GM10248 (cell line): ENCODE results near the gene TIAL1.

Source experiments
- CTCF ChIA-PET: fragments of 300-600 bp; sonication (Branson Sonifier 250); formaldehyde crosslinking; extraction: SDS; loops from one replicate; lab custom pipeline; 2021; ENCODE audit warnings: antibody characterized with exemption; lab: Yijun Ruan, JAX
- POLR2A ChIA-PET: fragments of 350-650 bp; sonication (Branson Sonifier 250); formaldehyde crosslinking; extraction: SDS; loops from one replicate; lab custom pipeline; 2020; ENCODE audit warnings: antibody characterized with exemption; lab: Yijun Ruan, JAX
- DNase-seq: peaks from one replicate; pipeline ENCODE4 v3.0.0; 2012; ENCODE audit errors: extremely low spot score
- CTCF ChIP-seq: IDR thresholded peaks from 2 replicates; pipeline ENCODE4 v1.5.1; 2012; ENCODE audit warnings: mild to moderate bottlenecking, low read depth; ENCODE audit errors: extremely low read depth, missing control alignments, control extremely low read depth

Gene TIAL1

GRCh38 chr10:119608316-119609155 lies 11.8 kb upstream of the TIAL1 start:
- POLR2A ChIA-PET: no interaction called here
- DNase-seq: peak; percentile 40
- peak; percentile 66 for TF ChIP-seq CTCF
- CTCF ChIA-PET: interaction anchor here (0.7 to 1.7 kb wide), 11 partner anchors 8 to 734 kb away, joined by 3 to 7 read pairs (median 4); no protein-coding TSS in a partner anchor

DNA sequence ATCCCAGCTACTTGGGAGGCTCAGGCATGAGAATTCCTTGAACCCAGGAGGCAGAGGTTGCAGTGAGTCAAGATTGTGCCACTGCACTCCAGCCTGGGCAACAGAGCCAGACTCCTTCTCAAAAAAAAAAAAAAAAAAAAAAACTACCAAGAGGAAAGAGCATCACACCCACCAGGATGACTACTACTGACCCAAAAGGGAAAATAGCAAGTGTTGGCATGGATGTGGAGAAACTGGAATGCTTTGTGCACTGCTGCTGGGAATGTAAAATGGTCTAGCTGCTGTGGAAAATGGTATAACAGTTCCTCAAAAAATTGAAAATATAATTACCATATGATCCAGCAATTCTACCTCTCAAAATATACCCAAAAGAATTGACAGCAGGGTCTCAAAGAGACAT lies 7.7 kb upstream of the TIAL1 start:
- ChIA-PET POLR2A (interaction anchor here (0.7 kb wide), 1 partner anchor 57 kb away, joined by 4 read pairs; no protein-coding TSS in a partner anchor), CTCF (interaction anchor here (1.3 to 2.7 kb wide), 2 partner anchors 8 to 12 kb away, joined by 4 to 19 read pairs; no protein-coding TSS in a partner anchor)
- TF ChIP-seq CTCF: no peak
- DNase-seq: no peak

DNA sequence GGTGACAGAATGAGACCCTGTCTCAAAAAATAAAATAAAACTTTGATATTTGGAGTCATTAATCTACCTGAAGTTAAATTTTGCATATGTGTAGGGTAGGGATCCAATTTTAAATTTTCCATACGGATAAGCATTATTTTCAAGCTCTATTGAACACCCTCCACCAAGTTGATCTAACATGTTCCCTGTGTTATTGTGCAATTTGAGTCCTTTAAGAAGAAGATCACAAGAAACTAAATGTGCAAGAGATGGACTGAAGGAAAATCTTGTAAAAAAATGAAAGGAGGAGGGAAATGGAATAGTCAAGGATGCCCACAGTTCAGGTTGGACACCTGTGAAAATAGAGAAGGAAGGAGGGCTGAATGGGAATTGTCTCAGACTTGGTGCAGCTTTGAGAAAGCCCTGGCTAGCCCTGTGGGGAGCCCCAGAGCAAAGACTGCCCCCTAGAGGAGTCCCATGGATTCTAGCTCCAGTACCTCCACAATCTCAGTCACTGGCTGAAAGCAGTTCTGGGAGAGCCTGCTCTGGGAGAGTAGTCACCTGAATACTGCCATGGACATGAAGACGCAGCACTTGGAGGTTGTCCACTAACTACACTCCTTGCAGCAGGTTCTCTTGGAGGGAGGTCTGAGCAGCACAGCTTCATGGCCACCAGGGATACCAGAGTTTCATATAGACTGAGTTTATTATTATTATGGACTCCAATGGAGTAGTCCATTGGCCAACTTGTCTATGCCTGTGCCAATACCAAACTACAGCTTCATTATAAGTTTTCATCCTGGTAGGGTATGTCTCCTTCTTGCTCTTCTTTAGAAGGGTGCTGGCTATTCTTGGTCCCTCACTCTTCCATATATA lies 5.7 kb upstream of the TIAL1 start:
- peak; percentile 43 for DNase-seq
- peak; percentile 59 for TF ChIP-seq CTCF
- ChIA-PET CTCF (interaction anchor here (0.5 to 3.1 kb wide), 19 partner anchors 10 to 442 kb away, joined by 3 to 19 read pairs (median 4); partner anchors contain the start of genes GRK5 and RGS10), POLR2A (interaction anchor here (0.6 kb wide), 1 partner anchor 85 kb away, joined by 4 read pairs; no protein-coding TSS in a partner anchor)

GRCh38 chr10:119598397-119598796 lies 1.6 kb upstream of the TIAL1 start:
- no peak for TF ChIP-seq CTCF
- ChIA-PET POLR2A (interaction anchor here (1.7 to 1.9 kb wide), 2 partner anchors 52 to 104 kb away, joined by 4 to 5 read pairs; partner anchors contain the start of gene BAG3), CTCF (interaction anchor here (1.7 to 1.8 kb wide), 2 partner anchors 10 to 400 kb away, joined by 6 read pairs; no protein-coding TSS in a partner anchor)
- no peak for DNase-seq

DNA sequence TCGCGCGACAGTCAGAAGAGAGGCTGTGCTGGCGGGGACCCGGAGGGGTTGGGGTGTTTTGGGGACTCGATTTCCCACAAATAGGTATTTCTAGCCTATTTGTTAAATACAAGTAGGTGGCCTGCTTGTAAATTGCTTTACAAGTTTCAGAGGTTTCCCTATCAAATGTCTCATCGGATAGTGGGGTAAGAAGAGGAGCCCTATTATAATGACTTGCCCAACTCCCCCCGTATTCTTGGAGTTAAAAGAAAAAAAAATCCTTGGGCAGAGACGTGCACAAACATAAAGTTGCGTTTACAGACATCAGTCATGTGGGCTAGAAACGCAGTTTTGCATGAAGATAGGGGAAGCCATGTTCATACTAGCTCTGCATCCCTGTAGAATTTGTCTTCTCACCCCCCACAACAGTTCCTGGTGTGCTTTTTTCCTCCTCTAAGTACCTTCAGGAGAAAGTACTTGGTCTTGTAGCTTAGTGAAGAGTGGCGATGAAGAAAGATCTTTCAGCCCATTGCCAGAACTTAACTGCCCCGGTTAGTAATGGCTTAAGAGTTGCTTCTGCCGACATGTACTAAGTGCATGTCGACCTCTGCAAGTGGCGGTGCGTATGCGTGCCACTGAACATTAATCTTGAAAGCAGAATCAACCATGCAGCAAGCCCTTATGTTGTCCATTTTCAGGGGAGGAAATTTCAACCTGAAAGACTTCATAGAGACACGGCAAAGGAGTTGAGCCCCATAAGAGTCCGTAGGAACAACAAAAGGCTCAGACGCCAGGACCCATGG lies 832 bp upstream of the TIAL1 start:
- DNase-seq: peak; percentile 49
- ChIA-PET CTCF (interaction anchor here (1.2 to 1.7 kb wide), 2 partner anchors 262 to 399 kb away, joined by 4 to 6 read pairs; no protein-coding TSS in a partner anchor), POLR2A (interaction anchor here (0.6 to 1.9 kb wide), 6 partner anchors 21 to 482 kb away, joined by 3 to 5 read pairs (median 4); partner anchors contain the start of genes BAG3 and RGS10)
- no peak for TF ChIP-seq CTCF
